HepG2 (cell line): ENCODE measurements around the gene MRPL50. TPM values are rescaled to one million over a fixed set of nuclear protein-coding genes. Genes with fewer than 3 reads are reported as not detected.

Experiments used
- CEBPB ChIP-seq: IDR thresholded peaks from 2 replicates; pipeline ENCODE4 v1.6.1; 2011; ENCODE audit warnings: low read depth, low read length, improper control_type of control experiment, borderline replicate concordance
- ESRRA ChIP-seq: sonication (generic); formaldehyde crosslinking; IDR thresholded peaks from 2 replicates; pipeline ENCODE4 v1.5.1; 2020; ENCODE audit warnings: mild to moderate bottlenecking, low read depth, missing genetic modification reagents
- GMEB1 ChIP-seq: sonication (generic); formaldehyde crosslinking; IDR thresholded peaks from 2 replicates; pipeline ENCODE4 v1.5.1; 2020; ENCODE audit warnings: missing genetic modification reagents, mild to moderate bottlenecking, borderline replicate concordance
- HMG20B ChIP-seq: conservative IDR thresholded peaks from 2 replicates; pipeline ENCODE4 v1.6.1; 2016; ENCODE audit warnings: missing genetic modification reagents, missing compliant biosample characterization
- IKZF5 ChIP-seq: IDR thresholded peaks from 2 replicates; pipeline ENCODE4 v1.6.1; 2018; ENCODE audit warnings: missing genetic modification reagents, mild to moderate bottlenecking, missing compliant biosample characterization
- POLR2AphosphoS2 ChIP-seq: IDR thresholded peaks from 2 replicates; pipeline ENCODE4 v1.6.1; 2011; ENCODE audit warnings: low read depth, low read length, improper control_type of control experiment
- SOX13 ChIP-seq, 3 experiments: fragments of 450-650 bp in 1 of 3; sonication (generic) in 1 of 3; formaldehyde crosslinking in 1 of 3; IDR thresholded peaks in 2 of 3; conservative IDR thresholded peaks in 1 of 3; 2 replicates each; pipeline versions ENCODE4 v1.5.0 to v1.6.1; 2016 to 2020; ENCODE audit warnings: antibody characterized with exemption in 1 of 3, mild to moderate bottlenecking in 1 of 3, missing compliant biosample characterization in 1 of 3, missing genetic modification reagents in 1 of 3, moderate library complexity in 1 of 3
- TAF15 ChIP-seq: fragments of 200-400 bp; formaldehyde crosslinking; IDR thresholded peaks from one replicate; pipeline ENCODE4 v1.6.1; 2018; ENCODE audit warnings: mild to moderate bottlenecking, low read depth, low read length; ENCODE audit not compliant: poor library complexity, severe bottlenecking
- TBP ChIP-seq: sonication (generic); formaldehyde crosslinking; IDR thresholded peaks from 2 replicates; pipeline ENCODE4 v1.5.0; 2020; ENCODE audit warnings: missing genetic modification reagents
- ZBTB3 ChIP-seq: sonication (generic); formaldehyde crosslinking; IDR thresholded peaks from 2 replicates; pipeline ENCODE4 v1.4.0; 2020; ENCODE audit warnings: low read depth, mild to moderate bottlenecking, moderate library complexity, missing genetic modification reagents, borderline replicate concordance
- ZFP37 ChIP-seq: sonication (generic); formaldehyde crosslinking; IDR thresholded peaks from 2 replicates; pipeline ENCODE4 v1.4.0; 2020; ENCODE audit warnings: missing genetic modification reagents, borderline replicate concordance
- ZFX ChIP-seq: sonication (generic); formaldehyde crosslinking; IDR thresholded peaks from 2 replicates; pipeline ENCODE4 v1.4.0; 2020; ENCODE audit warnings: mild to moderate bottlenecking, low read depth, missing genetic modification reagents, moderate library complexity
- ZGPAT ChIP-seq: IDR thresholded peaks from 2 replicates; pipeline ENCODE4 v1.6.1; 2016; ENCODE audit warnings: mild to moderate bottlenecking
- ZNF598 ChIP-seq: sonication (generic); formaldehyde crosslinking; IDR thresholded peaks from 2 replicates; pipeline ENCODE4 v1.5.1; 2020; ENCODE audit warnings: mild to moderate bottlenecking, missing genetic modification reagents, borderline replicate concordance
- ZNF607 ChIP-seq: sonication (generic); formaldehyde crosslinking; IDR thresholded peaks from 2 replicates; pipeline ENCODE4 v1.5.1; 2020; ENCODE audit warnings: missing genetic modification reagents, mild to moderate bottlenecking, borderline replicate concordance
- ZNF7 ChIP-seq: IDR thresholded peaks from 2 replicates; pipeline ENCODE4 v1.6.1; 2016; ENCODE audit warnings: missing biosample characterization, missing genetic modification reagents
- ZNF768 ChIP-seq: sonication (generic); formaldehyde crosslinking; IDR thresholded peaks from 2 replicates; pipeline ENCODE4 v1.4.0; 2020; ENCODE audit warnings: missing genetic modification reagents
- ZSCAN22 ChIP-seq: sonication (generic); formaldehyde crosslinking; IDR thresholded peaks from 2 replicates; pipeline ENCODE4 v1.4.0; 2020; ENCODE audit warnings: mild to moderate bottlenecking, missing genetic modification reagents
- polyA plus RNA-seq, 8 experiments: library from polyadenylated mRNA; depleted of rRNA in 3 of 8; stranded (reverse) in 7 of 8; unstranded in 1 of 8; fragments of >200 nt; fragmentation: Illumina TruSeq in 4 of 8; extraction: Trizol in 4 of 8; gene quantifications; 2 replicates each; pipeline versions ENCODE4 v1.2.1 to v1.2.3, GENCODE V29; 2011 to 2016; ENCODE audit warnings: low read depth in 4 of 8, missing spikeins in 1 of 8, mixed read lengths in 1 of 8; ENCODE audit not compliant: insufficient read depth in 1 of 8
- total RNA-seq, 5 experiments: library from RNA; depleted of rRNA; stranded (reverse); fragments of >200 nt; fragmentation: Illumina TruSeq; extraction: Trizol; gene quantifications; 2 replicates each; pipeline ENCODE4 v1.2.3, GENCODE V29; 2016; ENCODE audit warnings: low read depth in 1 of 5
- TF ChIP-seq, protein P1 (sequence below): sonication (generic); formaldehyde crosslinking; IDR thresholded peaks from 2 replicates; pipeline ENCODE4 v1.5.0; 2020; ENCODE audit warnings: mild to moderate bottlenecking, missing genetic modification reagents, borderline replicate concordance

MRPL50 gene
- total and polyA plus RNA-seq, 2 of the 13 experiments (the other 11 are each of a cell fraction or from before 2014, with no cell fraction given), result 37.1 to 70.0 TPM

- TF ChIP-seq CEBPB (no peak), SOX13 (IDR thresholded peaks at IDR 0.05) (peak; percentile 66; the same call in 1 of the 2 replicates), SOX13 (CRISPR knock-in tag; conservative IDR thresholded peaks at IDR 0.05 in 1 of 2, IDR thresholded peaks at IDR 0.05 in 1 of 2) (peak in 1 of 2 experiments; percentile 91; a peak in 2 of 4 replicates), ZFX (peak; percentile 58), GMEB1 (no peak), ZNF607 (no peak), TAF15 (no peak), ZNF598 (CRISPR knock-in tag) (no peak), ZNF7 (CRISPR knock-in tag) (no peak), ESRRA (CRISPR knock-in tag) (0 out of 2 replicates have a peak, but pooled peaks have one; percentile 15), IKZF5 (peak; percentile 15; the same call in 1 of the 2 replicates), ZNF768 (CRISPR knock-in tag) (no peak), ZBTB3 (no peak), ZSCAN22 (CRISPR knock-in tag) (no peak), HMG20B (peak; percentile 68; the same call in 1 of the 2 replicates), ZFP37 (CRISPR knock-in tag) (no peak), ZGPAT (CRISPR knock-in tag) (peak; percentile 64), TBP (no peak), POLR2AphosphoS2 (no peak)
- TF ChIP-seq, protein P1, sequence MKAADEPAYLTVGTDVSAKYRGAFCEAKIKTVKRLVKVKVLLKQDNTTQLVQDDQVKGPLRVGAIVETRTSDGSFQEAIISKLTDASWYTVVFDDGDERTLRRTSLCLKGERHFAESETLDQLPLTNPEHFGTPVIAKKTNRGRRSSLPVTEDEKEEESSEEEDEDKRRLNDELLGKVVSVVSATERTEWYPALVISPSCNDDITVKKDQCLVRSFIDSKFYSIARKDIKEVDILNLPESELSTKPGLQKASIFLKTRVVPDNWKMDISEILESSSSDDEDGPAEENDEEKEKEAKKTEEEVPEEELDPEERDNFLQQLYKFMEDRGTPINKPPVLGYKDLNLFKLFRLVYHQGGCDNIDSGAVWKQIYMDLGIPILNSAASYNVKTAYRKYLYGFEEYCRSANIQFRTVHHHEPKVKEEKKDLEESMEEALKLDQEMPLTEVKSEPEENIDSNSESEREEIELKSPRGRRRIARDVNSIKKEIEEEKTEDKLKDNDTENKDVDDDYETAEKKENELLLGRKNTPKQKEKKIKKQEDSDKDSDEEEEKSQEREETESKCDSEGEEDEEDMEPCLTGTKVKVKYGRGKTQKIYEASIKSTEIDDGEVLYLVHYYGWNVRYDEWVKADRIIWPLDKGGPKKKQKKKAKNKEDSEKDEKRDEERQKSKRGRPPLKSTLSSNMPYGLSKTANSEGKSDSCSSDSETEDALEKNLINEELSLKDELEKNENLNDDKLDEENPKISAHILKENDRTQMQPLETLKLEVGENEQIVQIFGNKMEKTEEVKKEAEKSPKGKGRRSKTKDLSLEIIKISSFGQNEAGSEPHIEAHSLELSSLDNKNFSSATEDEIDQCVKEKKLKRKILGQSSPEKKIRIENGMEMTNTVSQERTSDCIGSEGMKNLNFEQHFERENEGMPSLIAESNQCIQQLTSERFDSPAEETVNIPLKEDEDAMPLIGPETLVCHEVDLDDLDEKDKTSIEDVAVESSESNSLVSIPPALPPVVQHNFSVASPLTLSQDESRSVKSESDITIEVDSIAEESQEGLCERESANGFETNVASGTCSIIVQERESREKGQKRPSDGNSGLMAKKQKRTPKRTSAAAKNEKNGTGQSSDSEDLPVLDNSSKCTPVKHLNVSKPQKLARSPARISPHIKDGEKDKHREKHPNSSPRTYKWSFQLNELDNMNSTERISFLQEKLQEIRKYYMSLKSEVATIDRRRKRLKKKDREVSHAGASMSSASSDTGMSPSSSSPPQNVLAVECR (CRISPR knock-in tag), result peak; percentile 39; the same call in 1 of the 2 replicates
These were observed 44.2 kb downstream of the MRPL50 start (continued) for GRCh38 chr9:101354143-101354764.
